Activated CD4-positive, alpha-beta T cell treated with anti-CD3 and anti-CD28 coated beads for 48 hours (primary cell): ENCODE results near the gene CARD16.
"Not testable (repeated sequence)": the region's sequence is repeated elsewhere in the genome, so short reads cannot be mapped to it uniquely, and the experiment has no call there.

Experiments
- DNase-seq: peaks from one replicate; pipeline ENCODE4 v3.0.0-alpha.2; 2020

Gene CARD16

GRCh38 chr11:105046898-105047579 is 1.9 kb upstream of the CARD16 start:
- DNase-seq, result no peak

- no peak for DNase-seq
These were observed 651 bp upstream of the CARD16 start for GRCh38 chr11:105045676-105046296.

GRCh38 chr11:105042178-105042577 is 3.0 kb downstream of the CARD16 start:
- DNase-seq, result no peak

GRCh38 chr11:105040703-105041102 is 4.4 kb downstream of the CARD16 start:
- no peak for DNase-seq

GRCh38 chr11:105034813-105035620 is 10.1 kb downstream of the CARD16 start, which contains the start of gene CASP1:
Gene CASP1 (minus strand): TSS chr11:105035144. CDS start chr11:105035113, 31 bp downstream.
- peak; percentile 39 for DNase-seq

- not testable (repeated sequence) for DNase-seq
These were observed 10.7 kb downstream of the CARD16 start for GRCh38 chr11:105034388-105034787.

- no peak for DNase-seq
These were observed 11.4 kb downstream of the CARD16 start for GRCh38 chr11:105033781-105034180.

GRCh38 chr11:105033343-105033742 is 11.8 kb downstream of the CARD16 start:
- no peak for DNase-seq

GRCh38 chr11:105032495-105032894 is 12.6 kb downstream of the CARD16 start:
- no peak for DNase-seq

GRCh38 chr11:105027678-105028077 is 17.5 kb downstream of the CARD16 start:
- DNase-seq, result no peak

- DNase-seq, result no peak
These were observed 20.7 kb downstream of the CARD16 start for GRCh38 chr11:105024394-105024793.

GRCh38 chr11:105023003-105023402 is 22.1 kb downstream of the CARD16 start, which contains the start of gene CASP5:
Gene CASP5 (minus strand): TSS chr11:105023168. CDS start chr11:105023136, 32 bp downstream.
- DNase-seq, result no peak

- no peak for DNase-seq
These were observed 22.6 kb downstream of the CARD16 start for GRCh38 chr11:105022527-105022926.

GRCh38 chr11:105007463-105007862 is 37.7 kb downstream of the CARD16 start:
- no peak for DNase-seq

GRCh38 chr11:105005451-105005845 is 39.7 kb downstream of the CARD16 start:
- DNase-seq, result no peak

- DNase-seq, result no peak
These were observed 41.1 kb downstream of the CARD16 start for GRCh38 chr11:105004021-105004420.

GRCh38 chr11:105003151-105003550 is 42.0 kb downstream of the CARD16 start:
- no peak for DNase-seq

- DNase-seq, result peak; percentile 68
These were observed 44.3 kb downstream of the CARD16 start for GRCh38 chr11:105000797-105001196.

GRCh38 chr11:105000167-105000566 is 45.0 kb downstream of the CARD16 start:
- peak; percentile 24 for DNase-seq

GRCh38 chr11:104999721-105000120 is 45.4 kb downstream of the CARD16 start:
- DNase-seq, result no peak

- no peak for DNase-seq
These were observed 47.8 kb downstream of the CARD16 start for GRCh38 chr11:104997288-104997687.

- DNase-seq, result no peak
These were observed 50.1 kb downstream of the CARD16 start for GRCh38 chr11:104995001-104995408.

- no peak for DNase-seq
These were observed 52.4 kb downstream of the CARD16 start for GRCh38 chr11:104992781-104993180.

- no peak for DNase-seq
These were observed 53.1 kb downstream of the CARD16 start for GRCh38 chr11:104991994-104992393.
